GM12878 (cell line): ENCODE data around the gene SNX7. TPM values are rescaled to one million over a fixed set of nuclear protein-coding genes. Genes with fewer than 3 reads are reported as not detected.
A peak's percentile ranks its signal among the peaks of the same experiment; 100 is the strongest.

ENCODE experiments used
- ATF3 ChIP-seq: IDR thresholded peaks from 2 replicates; pipeline ENCODE4 v1.6.1; 2011; ENCODE audit warnings: low read depth, mild to moderate bottlenecking, low read length, moderate library complexity, borderline replicate concordance; ENCODE audit errors: extremely low read depth
- EP300 ChIP-seq, 2 experiments: fragments of 150-350 bp in 1 of 2; IDR thresholded peaks; 2 replicates each; pipeline ENCODE4 v1.6.1; 2011 to 2012; ENCODE audit warnings: low read depth in 2 of 2, low read length in 2 of 2, borderline replicate concordance in 1 of 2, improper control_type of control experiment in 1 of 2, inconsistent platforms in 1 of 2; ENCODE audit not compliant: control insufficient read depth in 1 of 2
- IKZF1 ChIP-seq: fragments of 450-650 bp; conservative IDR thresholded peaks from 2 replicates; pipeline ENCODE4 v1.6.1; 2017; ENCODE audit warnings: antibody characterized with exemption, mild to moderate bottlenecking
- KDM1A ChIP-seq: fragments of 200-600 bp; sonication (generic); IDR thresholded peaks from 2 replicates; pipeline ENCODE4 v1.6.1; 2016; ENCODE audit warnings: borderline replicate concordance
- RFX5 ChIP-seq: IDR thresholded peaks from 2 replicates; pipeline ENCODE4 v1.6.1; 2011; ENCODE audit warnings: low read depth, low read length, improper control_type of control experiment
- SMARCA5 ChIP-seq: fragments of 450-650 bp; IDR thresholded peaks from 2 replicates; pipeline ENCODE4 v1.6.1; 2017; ENCODE audit warnings: mild to moderate bottlenecking
- polyA plus RNA-seq, 11 experiments: library from polyadenylated mRNA; depleted of rRNA in 4 of 11; unstranded in 6 of 11; stranded (reverse) in 5 of 11; fragments of >200 nt; fragmentation: Nextera tagmentation in 4 of 11; fragmentation: Illumina TruSeq in 1 of 11; extraction: Ambion mirVana in 4 of 11; extraction: Trizol in 1 of 11; gene quantifications; 1 replicate in 1 of 11; 2 replicates in 10 of 11; pipeline versions ENCODE4 v1.2.1 to v1.2.3, GENCODE V29; 2011 to 2016; ENCODE audit warnings: inconsistent platforms in 2 of 11, missing spikeins in 2 of 11, low read depth in 1 of 11
- total RNA-seq, 4 experiments: library from RNA; depleted of rRNA in 3 of 4; stranded (reverse); fragments of >200 nt in 3 of 4; fragmentation: Illumina TruSeq in 1 of 4; extraction: Trizol in 1 of 4; gene quantifications; 2 replicates each; pipeline versions ENCODE4 v1.2.1 to v1.2.3, GENCODE V29; 2013 to 2021
- TF ChIP-seq, protein P1 (sequence below): fragments of 450-650 bp; IDR thresholded peaks from 2 replicates; pipeline ENCODE4 v1.6.1; 2017; ENCODE audit warnings: low read depth, mild to moderate bottlenecking, moderate library complexity
- TF ChIP-seq, protein P2 (sequence below): fragments of 450-650 bp; IDR thresholded peaks from 2 replicates; pipeline ENCODE4 v1.6.1; 2017; ENCODE audit warnings: mild to moderate bottlenecking

The SNX7 gene
- total and polyA plus RNA-seq, 10 of the 15 experiments (the other 5 are each of a cell fraction or from before 2014, with no cell fraction given) = 0.23 to 0.82 (median 0.34) TPM

GRCh38 chr1:98661544-98662355 is at the start of gene SNX7 (continued):
- TF ChIP-seq, protein P1, sequence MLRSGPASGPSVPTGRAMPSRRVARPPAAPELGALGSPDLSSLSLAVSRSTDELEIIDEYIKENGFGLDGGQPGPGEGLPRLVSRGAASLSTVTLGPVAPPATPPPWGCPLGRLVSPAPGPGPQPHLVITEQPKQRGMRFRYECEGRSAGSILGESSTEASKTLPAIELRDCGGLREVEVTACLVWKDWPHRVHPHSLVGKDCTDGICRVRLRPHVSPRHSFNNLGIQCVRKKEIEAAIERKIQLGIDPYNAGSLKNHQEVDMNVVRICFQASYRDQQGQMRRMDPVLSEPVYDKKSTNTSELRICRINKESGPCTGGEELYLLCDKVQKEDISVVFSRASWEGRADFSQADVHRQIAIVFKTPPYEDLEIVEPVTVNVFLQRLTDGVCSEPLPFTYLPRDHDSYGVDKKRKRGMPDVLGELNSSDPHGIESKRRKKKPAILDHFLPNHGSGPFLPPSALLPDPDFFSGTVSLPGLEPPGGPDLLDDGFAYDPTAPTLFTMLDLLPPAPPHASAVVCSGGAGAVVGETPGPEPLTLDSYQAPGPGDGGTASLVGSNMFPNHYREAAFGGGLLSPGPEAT = no peak
- TF ChIP-seq, protein P2, sequence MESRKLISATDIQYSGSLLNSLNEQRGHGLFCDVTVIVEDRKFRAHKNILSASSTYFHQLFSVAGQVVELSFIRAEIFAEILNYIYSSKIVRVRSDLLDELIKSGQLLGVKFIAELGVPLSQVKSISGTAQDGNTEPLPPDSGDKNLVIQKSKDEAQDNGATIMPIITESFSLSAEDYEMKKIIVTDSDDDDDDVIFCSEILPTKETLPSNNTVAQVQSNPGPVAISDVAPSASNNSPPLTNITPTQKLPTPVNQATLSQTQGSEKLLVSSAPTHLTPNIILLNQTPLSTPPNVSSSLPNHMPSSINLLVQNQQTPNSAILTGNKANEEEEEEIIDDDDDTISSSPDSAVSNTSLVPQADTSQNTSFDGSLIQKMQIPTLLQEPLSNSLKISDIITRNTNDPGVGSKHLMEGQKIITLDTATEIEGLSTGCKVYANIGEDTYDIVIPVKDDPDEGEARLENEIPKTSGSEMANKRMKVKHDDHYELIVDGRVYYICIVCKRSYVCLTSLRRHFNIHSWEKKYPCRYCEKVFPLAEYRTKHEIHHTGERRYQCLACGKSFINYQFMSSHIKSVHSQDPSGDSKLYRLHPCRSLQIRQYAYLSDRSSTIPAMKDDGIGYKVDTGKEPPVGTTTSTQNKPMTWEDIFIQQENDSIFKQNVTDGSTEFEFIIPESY = no peak
- TF ChIP-seq EP300 (IDR thresholded peaks at IDR 0.05; ENCODE audit: borderline replicate concordance in 1 of 2, control insufficient read depth in 1 of 2, low read depth in 2 of 2, low read length in 2 of 2) = no peak
- no peak for TF ChIP-seq RFX5
- no peak for TF ChIP-seq ATF3
- peak; percentile 66 for TF ChIP-seq IKZF1
- TF ChIP-seq KDM1A = no peak
- TF ChIP-seq SMARCA5 = 0 out of 2 replicates have a peak, but pooled peaks have one; percentile 51
